GM12878 (cell line): ENCODE measurements around the gene POLE3. TPM values are rescaled to one million over a fixed set of nuclear protein-coding genes. Genes with fewer than 3 reads are reported as not detected.

Source experiments
- ATAC-seq: fragments of 200-7000 bp; cut with Tn5 transposase; 3 replicates; pipeline ENCODE4 v1.9.1; 2020; ENCODE audit warnings: mild to moderate bottlenecking, moderate library complexity
- BruUV-seq: library from RNA; stranded (reverse); fragments of 400-500 nt; replicated peaks from 2 replicates; lab custom pipeline; 2021; lab: Mats Ljungman, UMichigan
- CTCF ChIA-PET: fragments of 300-600 bp; sonication (Branson Sonifier 250); formaldehyde crosslinking; extraction: SDS; loops from one replicate; lab custom pipeline; 2021; ENCODE audit warnings: inconsistent platforms; lab: Yijun Ruan, JAX
- POLR2A ChIA-PET: fragments of 350-600 bp; formaldehyde crosslinking; extraction: SDS; loops from one replicate; lab custom pipeline; 2021; ENCODE audit warnings: inconsistent platforms; lab: Charles Lee
- RAD21 ChIA-PET: fragments of 300-600 bp; sonication (Branson Sonifier 250); formaldehyde crosslinking; loops from one replicate; lab custom pipeline; 2023; ENCODE audit warnings: antibody characterized with exemption; ENCODE audit not compliant: unreplicated experiment; lab: Charles Lee
- SMC1A ChIA-PET: fragments of 300-600 bp; sonication (Branson Sonifier 250); formaldehyde crosslinking; loops from one replicate; lab custom pipeline; 2023; ENCODE audit not compliant: unreplicated experiment, uncharacterized antibody; lab: Charles Lee
- DNase-seq: peaks from one replicate; pipeline ENCODE4 v3.0.0-alpha.2; 2011; ENCODE audit warnings: low read depth, low spot score
- FAIRE-seq: peaks from 3 replicates; lab custom pipeline; 2011; peaks lifted over from hg19 to GRCh38; lab: Jason Lieb, UNC
- H2AFZ ChIP-seq: 2 replicates; pipeline ENCODE4 v1.6.0; 2011; ENCODE audit warnings: low read depth, low read length, control low read depth; ENCODE audit not compliant: control insufficient read depth
- H3K27ac ChIP-seq: 2 replicates; pipeline ENCODE4 v1.5.1; 2011; ENCODE audit warnings: control low read depth; ENCODE audit not compliant: control insufficient read depth, insufficient read depth
- H3K27me3 ChIP-seq, 2 experiments: replicated peaks in 1 of 2; 2 replicates each; pipeline versions ENCODE4 v1.6.0 to v1.6.1; 2011; ENCODE audit warnings: low read length in 1 of 2; ENCODE audit not compliant: control insufficient read depth in 2 of 2, insufficient read depth in 2 of 2
- H3K36me3 ChIP-seq, 2 experiments: 2 replicates each; pipeline ENCODE4 v1.5.1; 2011; ENCODE audit warnings: low read length in 1 of 2; ENCODE audit not compliant: control insufficient read depth in 2 of 2, insufficient read depth in 2 of 2
- H3K4me1 ChIP-seq: 2 replicates; pipeline ENCODE4 v1.6.1; 2011; ENCODE audit warnings: mild to moderate bottlenecking, low read length, moderate library complexity, mixed read lengths; ENCODE audit not compliant: control insufficient read depth, insufficient read depth
- H3K4me2 ChIP-seq: 2 replicates; pipeline ENCODE4 v1.6.0; 2011; ENCODE audit warnings: control low read depth; ENCODE audit not compliant: control insufficient read depth, insufficient read depth
- H3K4me3 ChIP-seq: fragments of 200-600 bp; sonication (generic); 2 replicates; pipeline ENCODE4 v1.5.1; 2016
- H3K79me2 ChIP-seq: 2 replicates; pipeline ENCODE4 v1.6.0; 2011; ENCODE audit warnings: low read length; ENCODE audit not compliant: control insufficient read depth, insufficient read depth
- H3K9ac ChIP-seq: 2 replicates; pipeline ENCODE4 v1.8.0; 2011; ENCODE audit warnings: low read length, control low read depth, mixed read lengths; ENCODE audit not compliant: control insufficient read depth, insufficient read depth
- H3K9me3 ChIP-seq: replicated peaks from 3 replicates; pipeline ENCODE4 v1.5.1; 2011; ENCODE audit warnings: mild to moderate bottlenecking, low read length; ENCODE audit not compliant: control insufficient read depth, insufficient read depth
- H4K20me1 ChIP-seq: 2 replicates; pipeline ENCODE4 v1.6.0; 2011; ENCODE audit not compliant: control insufficient read depth, insufficient read depth
- ATF7 ChIP-seq: fragments of 450-650 bp; IDR thresholded peaks from 2 replicates; pipeline ENCODE4 v1.6.1; 2016; ENCODE audit warnings: low read depth, mild to moderate bottlenecking
- CBX3 ChIP-seq: fragments of 200-600 bp; sonication (generic); IDR thresholded peaks from 2 replicates; pipeline ENCODE4 v1.6.1; 2016; ENCODE audit warnings: low read depth, borderline replicate concordance
- MYC ChIP-seq: IDR thresholded peaks from 2 replicates; pipeline ENCODE4 v1.6.1; 2011; ENCODE audit warnings: mild to moderate bottlenecking, low read length, moderate library complexity, inconsistent platforms; ENCODE audit not compliant: insufficient read depth, insufficient replicate concordance, insufficient read length, severe bottlenecking
- NFIC ChIP-seq: IDR thresholded peaks from 2 replicates; pipeline ENCODE4 v1.6.1; 2012; ENCODE audit warnings: low read depth, mild to moderate bottlenecking, inconsistent platforms, low read length, moderate library complexity
- RCOR1 ChIP-seq: conservative IDR thresholded peaks from 2 replicates; pipeline ENCODE4 v1.6.1; 2012; ENCODE audit warnings: low read depth, low read length, improper control_type of control experiment
- TAF1 ChIP-seq: IDR thresholded peaks from 2 replicates; pipeline ENCODE4 v1.6.1; 2011; ENCODE audit warnings: mild to moderate bottlenecking, low read depth, low read length, borderline replicate concordance
- WGBS: methylation state at CpG from one replicate; pipeline ENCODE4 v1.1.6; 2016; ENCODE audit warnings: low lambda C conversion rate; ENCODE audit not compliant: insufficient replicate concordance, insufficient coverage; ENCODE audit errors: missing lambda C conversion rate; 5-methylcytosine and 5-hydroxymethylcytosine counted together
- in situ Hi-C: fragments of 300-500 bp; cut with MboI; formaldehyde crosslinking; loops from 9 replicates; pipeline ENCODE4 v1.14.3; 2018; ENCODE audit warnings: mixed read lengths
- intact Hi-C: fragments of 100-400 bp; cut with micrococcal nuclease; formaldehyde crosslinking; loops from one replicate; pipeline ENCODE4 v1.14.2; 2022; ENCODE audit not compliant: unreplicated experiment
- polyA plus RNA-seq, 11 experiments: library from polyadenylated mRNA; depleted of rRNA in 4 of 11; unstranded in 6 of 11; stranded (reverse) in 5 of 11; fragments of >200 nt; fragmentation: Nextera tagmentation in 4 of 11; fragmentation: Illumina TruSeq in 1 of 11; extraction: Ambion mirVana in 4 of 11; extraction: Trizol in 1 of 11; gene quantifications; 1 replicate in 1 of 11; 2 replicates in 10 of 11; pipeline versions ENCODE4 v1.2.1 to v1.2.3, GENCODE V29; 2011 to 2016; ENCODE audit warnings: inconsistent platforms in 2 of 11, missing spikeins in 2 of 11, low read depth in 1 of 11
- total RNA-seq, 4 experiments: library from RNA; depleted of rRNA in 3 of 4; stranded (reverse); fragments of >200 nt in 3 of 4; fragmentation: Illumina TruSeq in 1 of 4; extraction: Trizol in 1 of 4; gene quantifications; 2 replicates each; pipeline versions ENCODE4 v1.2.1 to v1.2.3, GENCODE V29; 2013 to 2021
- TF ChIP-seq, protein P1 (sequence below): fragments of 450-650 bp; formaldehyde crosslinking; IDR thresholded peaks from 2 replicates; pipeline ENCODE4 v1.5.0; 2022; ENCODE audit warnings: mild to moderate bottlenecking, missing genetic modification characterization
- TF ChIP-seq, protein P2 (sequence below): IDR thresholded peaks from 2 replicates; pipeline ENCODE4 v1.6.1; 2011; ENCODE audit warnings: borderline replicate concordance, low read depth, mild to moderate bottlenecking, moderate library complexity, mixed read lengths, low read length; ENCODE audit not compliant: insufficient read depth; ENCODE audit errors: extremely low read length
- TF ChIP-seq, protein P3 (sequence below): fragments of 450-650 bp; IDR thresholded peaks from 2 replicates; pipeline ENCODE4 v1.6.1; 2018; ENCODE audit warnings: mild to moderate bottlenecking, low read depth, moderate library complexity; ENCODE audit not compliant: partially characterized antibody
- TF ChIP-seq, protein P4 (sequence below): fragments of 450-650 bp; conservative IDR thresholded peaks from 2 replicates; pipeline ENCODE4 v1.6.1; 2017; ENCODE audit warnings: mild to moderate bottlenecking, moderate library complexity

Gene POLE3
- total and polyA plus RNA-seq, 10 of the 15 experiments (the other 5 are each of a cell fraction or from before 2014, with no cell fraction given): 40.8 to 116 (median 80.2) TPM

DNA sequence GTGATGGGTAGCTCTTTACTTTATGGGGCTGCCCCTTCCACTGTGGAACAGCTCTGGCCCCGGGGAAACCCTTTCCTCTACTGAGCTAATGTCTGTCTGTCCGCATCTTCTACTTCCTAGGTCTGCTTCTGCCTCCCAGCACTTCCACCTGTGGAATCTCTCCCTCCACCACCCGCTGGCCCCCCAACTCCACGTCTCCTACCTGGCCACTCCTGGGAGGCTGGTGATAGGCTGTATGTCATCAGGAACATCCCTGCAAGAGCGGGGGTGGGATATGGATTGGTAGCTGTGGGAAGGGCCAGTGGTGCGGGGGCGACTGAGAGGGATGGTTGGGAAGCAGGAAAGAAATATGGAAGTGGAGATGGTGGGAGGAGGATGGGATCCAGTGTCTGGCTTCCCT is 18.6 kb downstream of the POLE3 start:
- POLR2A ChIA-PET: no interaction called here

More for the DNA sequence above, 18.6 kb downstream of the POLE3 start:
- Histone ChIP-seq H3K4me1 (no peaks in the 10 kb centered on the region), H3K27ac (no peak overlapping the region), H3K4me2 (no peak overlapping the region)
- BruUV-seq: no TSS peak
- no peak for FAIRE-seq
- WGBS: 92% methylated on average over 7 of the region's 7 CpGs
- in situ Hi-C loops: no loop called here
- TF ChIP-seq CBX3: no peak
- TF ChIP-seq, protein P1, sequence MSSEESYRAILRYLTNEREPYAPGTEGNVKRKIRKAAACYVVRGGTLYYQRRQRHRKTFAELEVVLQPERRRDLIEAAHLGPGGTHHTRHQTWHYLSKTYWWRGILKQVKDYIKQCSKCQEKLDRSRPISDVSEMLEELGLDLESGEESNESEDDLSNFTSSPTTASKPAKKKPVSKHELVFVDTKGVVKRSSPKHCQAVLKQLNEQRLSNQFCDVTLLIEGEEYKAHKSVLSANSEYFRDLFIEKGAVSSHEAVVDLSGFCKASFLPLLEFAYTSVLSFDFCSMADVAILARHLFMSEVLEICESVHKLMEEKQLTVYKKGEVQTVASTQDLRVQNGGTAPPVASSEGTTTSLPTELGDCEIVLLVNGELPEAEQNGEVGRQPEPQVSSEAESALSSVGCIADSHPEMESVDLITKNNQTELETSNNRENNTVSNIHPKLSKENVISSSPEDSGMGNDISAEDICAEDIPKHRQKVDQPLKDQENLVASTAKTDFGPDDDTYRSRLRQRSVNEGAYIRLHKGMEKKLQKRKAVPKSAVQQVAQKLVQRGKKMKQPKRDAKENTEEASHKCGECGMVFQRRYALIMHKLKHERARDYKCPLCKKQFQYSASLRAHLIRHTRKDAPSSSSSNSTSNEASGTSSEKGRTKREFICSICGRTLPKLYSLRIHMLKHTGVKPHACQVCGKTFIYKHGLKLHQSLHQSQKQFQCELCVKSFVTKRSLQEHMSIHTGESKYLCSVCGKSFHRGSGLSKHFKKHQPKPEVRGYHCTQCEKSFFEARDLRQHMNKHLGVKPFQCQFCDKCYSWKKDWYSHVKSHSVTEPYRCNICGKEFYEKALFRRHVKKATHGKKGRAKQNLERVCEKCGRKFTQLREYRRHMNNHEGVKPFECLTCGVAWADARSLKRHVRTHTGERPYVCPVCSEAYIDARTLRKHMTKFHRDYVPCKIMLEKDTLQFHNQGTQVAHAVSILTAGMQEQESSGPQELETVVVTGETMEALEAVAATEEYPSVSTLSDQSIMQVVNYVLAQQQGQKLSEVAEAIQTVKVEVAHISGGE: no peak
- TF ChIP-seq MYC: no peak
- TF ChIP-seq ATF7: no peak
- TF ChIP-seq TAF1: no peak
- TF ChIP-seq, protein P2, sequence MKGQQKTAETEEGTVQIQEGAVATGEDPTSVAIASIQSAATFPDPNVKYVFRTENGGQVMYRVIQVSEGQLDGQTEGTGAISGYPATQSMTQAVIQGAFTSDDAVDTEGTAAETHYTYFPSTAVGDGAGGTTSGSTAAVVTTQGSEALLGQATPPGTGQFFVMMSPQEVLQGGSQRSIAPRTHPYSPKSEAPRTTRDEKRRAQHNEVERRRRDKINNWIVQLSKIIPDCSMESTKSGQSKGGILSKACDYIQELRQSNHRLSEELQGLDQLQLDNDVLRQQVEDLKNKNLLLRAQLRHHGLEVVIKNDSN: no peak
- TF ChIP-seq NFIC: no peak
- TF ChIP-seq, protein P3, sequence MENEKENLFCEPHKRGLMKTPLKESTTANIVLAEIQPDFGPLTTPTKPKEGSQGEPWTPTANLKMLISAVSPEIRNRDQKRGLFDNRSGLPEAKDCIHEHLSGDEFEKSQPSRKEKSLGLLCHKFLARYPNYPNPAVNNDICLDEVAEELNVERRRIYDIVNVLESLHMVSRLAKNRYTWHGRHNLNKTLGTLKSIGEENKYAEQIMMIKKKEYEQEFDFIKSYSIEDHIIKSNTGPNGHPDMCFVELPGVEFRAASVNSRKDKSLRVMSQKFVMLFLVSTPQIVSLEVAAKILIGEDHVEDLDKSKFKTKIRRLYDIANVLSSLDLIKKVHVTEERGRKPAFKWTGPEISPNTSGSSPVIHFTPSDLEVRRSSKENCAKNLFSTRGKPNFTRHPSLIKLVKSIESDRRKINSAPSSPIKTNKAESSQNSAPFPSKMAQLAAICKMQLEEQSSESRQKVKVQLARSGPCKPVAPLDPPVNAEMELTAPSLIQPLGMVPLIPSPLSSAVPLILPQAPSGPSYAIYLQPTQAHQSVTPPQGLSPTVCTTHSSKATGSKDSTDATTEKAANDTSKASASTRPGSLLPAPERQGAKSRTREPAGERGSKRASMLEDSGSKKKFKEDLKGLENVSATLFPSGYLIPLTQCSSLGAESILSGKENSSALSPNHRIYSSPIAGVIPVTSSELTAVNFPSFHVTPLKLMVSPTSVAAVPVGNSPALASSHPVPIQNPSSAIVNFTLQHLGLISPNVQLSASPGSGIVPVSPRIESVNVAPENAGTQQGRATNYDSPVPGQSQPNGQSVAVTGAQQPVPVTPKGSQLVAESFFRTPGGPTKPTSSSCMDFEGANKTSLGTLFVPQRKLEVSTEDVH: no peak
- TF ChIP-seq RCOR1: no peak
- TF ChIP-seq, protein P4, sequence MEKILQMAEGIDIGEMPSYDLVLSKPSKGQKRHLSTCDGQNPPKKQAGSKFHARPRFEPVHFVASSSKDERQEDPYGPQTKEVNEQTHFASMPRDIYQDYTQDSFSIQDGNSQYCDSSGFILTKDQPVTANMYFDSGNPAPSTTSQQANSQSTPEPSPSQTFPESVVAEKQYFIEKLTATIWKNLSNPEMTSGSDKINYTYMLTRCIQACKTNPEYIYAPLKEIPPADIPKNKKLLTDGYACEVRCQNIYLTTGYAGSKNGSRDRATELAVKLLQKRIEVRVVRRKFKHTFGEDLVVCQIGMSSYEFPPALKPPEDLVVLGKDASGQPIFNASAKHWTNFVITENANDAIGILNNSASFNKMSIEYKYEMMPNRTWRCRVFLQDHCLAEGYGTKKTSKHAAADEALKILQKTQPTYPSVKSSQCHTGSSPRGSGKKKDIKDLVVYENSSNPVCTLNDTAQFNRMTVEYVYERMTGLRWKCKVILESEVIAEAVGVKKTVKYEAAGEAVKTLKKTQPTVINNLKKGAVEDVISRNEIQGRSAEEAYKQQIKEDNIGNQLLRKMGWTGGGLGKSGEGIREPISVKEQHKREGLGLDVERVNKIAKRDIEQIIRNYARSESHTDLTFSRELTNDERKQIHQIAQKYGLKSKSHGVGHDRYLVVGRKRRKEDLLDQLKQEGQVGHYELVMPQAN: no peak
- TF ChIP-seq, all 136 proteins: peak for 0
- H2AFZ ChIP-seq: no peak overlapping the region
- intact Hi-C loops: no loop called here
- H4K20me1 ChIP-seq: no peaks in the 10 kb centered on the region; the same call in 1 of the 2 replicates
- no peak overlapping the region for H3K4me3 ChIP-seq
- H3K9ac ChIP-seq: no peak overlapping the region
- no peaks in the 10 kb centered on the region for H3K27me3 ChIP-seq
- H3K36me3 ChIP-seq: peaks cover 0 to 10% of the 10 kb centered on the region in 2 experiments; a peak in 3 of 4 replicates
- CTCF ChIA-PET: interaction anchor here (1.2 kb wide), 1 partner anchor 10 kb away, joined by 3 read pairs; the partner anchor contains the start of gene ALAD
- ATAC-seq: no peak
- RAD21 ChIA-PET: no interaction called here
- SMC1A ChIA-PET: no interaction called here
- H3K9me3 ChIP-seq: no peaks in the 10 kb centered on the region
- DNase-seq: no peak
- H3K79me2 ChIP-seq: no peaks in the 10 kb centered on the region
